GM21367 (cell line): Measurements from ENCODE around the gene PEPD.

ENCODE experiments used
- ATAC-seq: cut with Tn5 transposase; IDR thresholded peaks from one replicate; pipeline ENCODE4 v1.9.1; 2021; ENCODE audit not compliant: unreplicated experiment

PEPD gene

DNA sequence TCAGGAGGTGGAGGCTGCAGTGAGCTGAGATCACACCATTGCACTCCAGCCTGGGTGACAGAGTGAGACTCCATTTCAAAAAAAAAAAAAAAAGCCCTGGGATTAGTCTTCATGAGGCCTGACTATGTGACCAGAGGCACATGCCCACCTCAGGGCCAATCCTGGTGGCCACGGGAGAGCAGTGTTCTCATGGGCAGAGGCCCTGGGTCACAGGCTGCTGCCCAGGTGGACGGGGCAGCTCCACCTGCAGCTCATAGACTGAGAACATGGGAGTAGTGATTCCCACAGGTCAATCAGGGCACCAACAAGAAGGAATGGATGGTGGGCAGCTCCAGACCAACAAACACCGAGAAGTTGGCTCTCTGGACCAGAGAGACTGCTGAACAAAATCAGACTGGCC, 26.1 kb upstream of the PEPD start:
- no peak for ATAC-seq

GRCh38 chr19:33546656-33547055, 25.1 kb upstream of the PEPD start:
- ATAC-seq, result no peak

GRCh38 chr19:33545217-33545981, 23.8 kb upstream of the PEPD start:
- no peak for ATAC-seq

DNA sequence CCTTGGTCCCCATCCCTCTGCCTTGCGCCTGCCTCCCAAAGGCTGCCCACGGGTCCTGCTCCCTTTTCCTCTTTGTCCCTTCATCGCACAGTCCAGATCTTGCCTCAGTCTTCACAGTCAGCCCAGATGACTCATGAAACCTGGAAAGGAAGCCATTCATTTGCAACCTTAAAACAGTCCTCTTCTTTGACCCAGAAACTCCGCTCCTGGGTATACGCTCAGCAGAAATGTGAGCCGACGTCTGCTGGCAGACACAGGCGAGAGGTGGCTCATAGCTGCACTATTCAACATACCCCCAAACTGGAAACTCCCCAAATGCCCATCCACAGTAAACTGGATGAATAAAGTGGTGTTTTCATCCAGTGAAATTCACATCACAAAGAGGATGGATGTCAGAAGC, 13.6 kb upstream of the PEPD start:
- ATAC-seq, result no peak

GRCh38 chr19:33532859-33533460, 11.4 kb upstream of the PEPD start:
- ATAC-seq, result no peak

DNA sequence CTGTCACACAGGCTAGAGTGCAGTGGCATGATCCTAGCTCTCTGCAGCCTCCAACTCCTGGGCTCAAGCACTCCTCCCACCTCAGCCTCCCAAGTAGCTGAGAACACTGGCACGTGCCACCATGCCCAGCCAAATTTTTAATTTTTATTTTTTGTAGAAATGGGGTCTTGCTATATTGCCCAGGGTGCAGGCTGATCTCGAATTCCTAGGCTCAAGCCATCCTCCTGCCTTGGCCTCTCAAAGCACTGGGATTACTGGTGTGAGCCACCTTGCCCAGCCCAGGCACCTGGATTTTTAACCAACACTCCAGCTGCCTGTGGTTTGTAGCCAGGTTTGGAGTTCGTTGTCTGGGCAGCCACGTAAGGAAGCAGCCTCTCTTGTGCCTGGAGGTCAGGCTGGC, 9.3 kb upstream of the PEPD start:
- no peak for ATAC-seq

- no peak for ATAC-seq
Observed at GRCh38 chr19:33530296-33530695, 8.7 kb upstream of the PEPD start.

DNA sequence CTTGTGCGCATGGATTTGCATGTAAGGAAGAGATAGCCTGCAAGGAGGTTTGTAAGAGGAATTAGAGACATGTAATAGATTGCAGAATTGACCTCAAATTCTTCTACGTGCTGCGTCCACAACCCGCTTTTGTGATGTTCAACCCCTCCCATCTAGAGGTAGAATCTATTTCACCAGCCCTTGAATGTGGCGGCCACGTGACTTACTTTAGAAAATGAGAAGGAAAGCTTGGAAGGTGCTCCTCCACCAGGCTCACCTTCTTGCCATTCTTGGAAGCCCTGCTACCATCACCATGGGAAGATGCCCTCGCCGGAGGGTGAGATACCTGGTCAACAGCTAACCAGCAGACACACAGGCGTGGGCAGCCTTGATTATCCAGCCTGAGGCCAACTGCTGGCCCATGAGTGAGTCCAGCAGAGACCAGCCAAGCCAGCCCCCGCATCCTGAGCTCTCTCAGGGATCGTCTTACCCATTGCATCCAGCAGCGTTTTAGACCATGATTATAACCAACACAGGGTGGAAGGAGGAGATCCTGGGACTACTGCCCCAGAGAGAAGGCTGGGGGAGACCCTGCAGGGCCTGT, 7.6 kb upstream of the PEPD start:
- no peak for ATAC-seq

- no peak for ATAC-seq
Observed at GRCh38 chr19:33528404-33528803, 6.8 kb upstream of the PEPD start.

GRCh38 chr19:33527125-33527524, 5.5 kb upstream of the PEPD start:
- no peak for ATAC-seq

DNA sequence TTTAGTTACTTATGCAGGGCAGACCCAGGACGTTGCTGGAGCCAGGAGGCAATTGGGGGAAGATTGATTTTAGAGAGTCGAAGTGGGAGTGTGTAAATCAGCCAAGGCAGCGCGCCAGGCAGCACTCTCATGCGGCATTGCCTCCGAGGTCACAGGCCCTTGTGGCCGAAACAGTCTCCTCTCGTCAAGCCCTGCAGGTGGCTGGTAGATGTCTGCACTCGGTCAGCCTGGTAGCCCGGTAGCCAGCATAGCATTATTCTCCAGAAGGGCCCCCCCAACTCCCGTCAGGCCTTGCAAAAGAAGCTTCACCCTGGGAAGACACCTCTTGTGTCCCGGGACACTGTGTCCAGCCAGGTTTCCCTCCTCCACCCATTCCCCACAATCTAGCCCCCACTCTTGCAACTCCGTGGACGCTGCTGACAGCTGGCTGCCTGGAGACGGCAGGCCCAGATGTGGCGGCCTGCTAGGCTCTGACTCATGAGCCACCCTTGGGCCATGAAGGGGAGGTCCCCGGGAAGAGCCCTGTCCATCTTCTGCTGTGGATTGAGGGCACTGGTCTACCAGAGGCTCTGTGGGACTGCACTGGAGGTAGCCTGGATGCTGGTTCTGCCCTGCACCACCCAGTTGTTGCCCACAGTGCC, 2.6 kb upstream of the PEPD start:
- no peak for ATAC-seq

DNA sequence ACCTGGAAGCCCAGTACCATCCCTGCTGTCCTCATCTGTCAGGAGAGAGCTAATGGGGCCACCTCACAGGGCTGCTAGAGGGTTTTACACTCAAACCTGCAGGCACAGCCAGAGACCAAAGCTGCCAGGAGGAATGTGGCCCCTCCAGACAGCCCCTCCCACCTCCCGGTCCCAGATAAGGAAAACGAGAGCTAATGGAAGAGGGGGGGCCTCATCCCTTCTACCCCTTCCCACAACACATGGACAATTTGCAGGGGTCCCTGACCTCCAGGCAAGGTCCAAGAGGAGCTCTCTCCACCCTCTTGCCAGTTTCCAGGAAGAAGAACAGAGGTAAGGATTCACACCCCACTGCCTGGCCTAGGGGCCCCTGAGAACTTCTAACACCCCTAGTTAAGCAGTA, 1.6 kb upstream of the PEPD start:
- no peak for ATAC-seq

DNA sequence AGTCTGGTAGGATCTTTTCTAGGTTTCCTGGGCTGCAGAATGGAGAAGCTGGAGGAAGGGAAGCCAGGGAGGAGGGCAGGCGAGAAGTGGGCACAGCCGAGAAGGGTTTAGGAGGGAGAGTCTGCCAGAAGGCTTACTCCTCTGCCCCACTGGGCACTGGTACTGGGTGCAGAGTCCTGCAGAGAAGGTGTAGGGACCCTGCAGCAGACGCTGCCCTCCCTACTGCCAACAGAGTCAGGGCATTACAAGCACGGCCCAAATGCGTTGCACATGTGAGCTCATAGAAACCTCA, 726 bp upstream of the PEPD start:
- no peak for ATAC-seq

DNA sequence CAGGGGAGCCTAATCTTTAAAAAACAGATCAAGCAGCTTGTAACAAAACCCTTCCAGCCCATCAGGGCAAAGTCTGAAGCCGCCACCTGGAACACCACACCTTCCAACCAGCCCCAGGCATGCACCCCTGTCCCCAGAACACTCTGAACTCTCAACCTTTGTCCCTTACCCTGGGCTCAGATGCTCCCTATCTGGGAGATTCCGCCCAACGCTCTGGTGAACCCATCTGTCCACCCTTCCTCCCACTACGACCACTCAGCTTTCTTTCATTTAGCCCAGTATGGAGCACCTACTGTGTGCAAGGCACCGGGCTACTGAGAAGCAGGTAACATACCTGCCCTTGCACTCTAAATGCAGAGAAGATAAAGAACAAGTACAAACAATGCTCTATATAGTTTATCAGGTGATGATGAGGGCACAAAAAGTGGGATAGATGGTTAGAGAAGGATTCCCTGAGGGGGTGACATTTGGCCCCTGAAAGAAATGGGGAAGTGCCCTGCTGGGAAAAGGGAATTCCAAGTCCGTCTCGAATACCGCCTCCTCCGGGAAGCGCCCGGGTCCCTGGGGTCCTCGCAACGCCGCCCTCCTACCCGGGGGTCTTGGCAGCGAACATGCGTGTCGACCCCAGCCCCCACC, 629 bp downstream of the PEPD start:
- ATAC-seq, result no peak

- no peak for ATAC-seq
Observed at GRCh38 chr19:33520048-33520643, 1.4 kb downstream of the PEPD start.

- ATAC-seq, result no peak
Observed at GRCh38 chr19:33519416-33519815, 2.2 kb downstream of the PEPD start.

GRCh38 chr19:33518541-33518940, 3.0 kb downstream of the PEPD start:
- no peak for ATAC-seq

DNA sequence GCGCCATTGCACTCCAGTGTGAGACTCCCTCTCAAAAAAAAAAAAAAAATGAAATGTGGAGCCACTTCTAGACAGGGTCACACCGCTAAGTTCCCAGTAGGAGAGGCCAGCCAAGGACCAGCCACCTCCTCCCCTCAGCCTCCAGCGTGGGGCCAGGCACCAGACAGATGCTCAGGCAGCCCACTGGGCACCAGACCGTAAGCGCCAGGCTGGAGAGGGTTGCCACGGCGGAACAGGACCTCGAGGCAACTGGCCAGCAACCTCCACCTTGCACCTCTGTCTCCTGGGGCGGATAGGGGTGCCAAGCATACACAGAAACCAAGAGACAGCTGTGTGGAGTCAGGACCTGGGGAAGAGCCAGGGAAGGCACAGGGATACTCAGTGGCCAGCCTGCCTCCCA, 3.7 kb downstream of the PEPD start:
- ATAC-seq, result no peak

DNA sequence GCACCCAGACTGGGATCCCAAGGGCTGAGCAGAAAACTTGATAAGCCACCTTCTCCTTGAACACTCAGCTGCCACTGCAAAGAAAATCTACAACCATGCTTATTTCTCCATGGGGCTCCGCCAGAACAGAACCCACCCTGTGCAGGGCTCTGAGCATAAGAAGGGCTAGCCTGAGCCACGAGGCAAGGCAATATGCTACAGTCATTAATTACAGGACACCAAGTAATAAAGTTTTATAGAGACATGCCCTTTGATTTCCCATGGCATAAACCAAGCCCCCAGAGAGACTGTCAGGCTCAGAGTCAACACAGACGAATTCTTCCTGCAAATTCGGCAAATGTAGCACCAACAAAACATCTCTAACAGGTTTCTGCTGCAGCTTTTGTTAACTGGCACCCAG, 5.7 kb downstream of the PEPD start:
- no peak for ATAC-seq

GRCh38 chr19:33514885-33515551, 6.6 kb downstream of the PEPD start:
- no peak for ATAC-seq

GRCh38 chr19:33513424-33513823, 8.2 kb downstream of the PEPD start:
- ATAC-seq, result no peak
